ENCODE results near the gene PCBP3. TPM values are rescaled to one million over a fixed set of nuclear protein-coding genes. Genes with fewer than 3 reads are reported as not detected.

The PCBP3 gene
- total RNA-seq, 1 donor from 2014 or later, result 72.7 TPM

DNA sequence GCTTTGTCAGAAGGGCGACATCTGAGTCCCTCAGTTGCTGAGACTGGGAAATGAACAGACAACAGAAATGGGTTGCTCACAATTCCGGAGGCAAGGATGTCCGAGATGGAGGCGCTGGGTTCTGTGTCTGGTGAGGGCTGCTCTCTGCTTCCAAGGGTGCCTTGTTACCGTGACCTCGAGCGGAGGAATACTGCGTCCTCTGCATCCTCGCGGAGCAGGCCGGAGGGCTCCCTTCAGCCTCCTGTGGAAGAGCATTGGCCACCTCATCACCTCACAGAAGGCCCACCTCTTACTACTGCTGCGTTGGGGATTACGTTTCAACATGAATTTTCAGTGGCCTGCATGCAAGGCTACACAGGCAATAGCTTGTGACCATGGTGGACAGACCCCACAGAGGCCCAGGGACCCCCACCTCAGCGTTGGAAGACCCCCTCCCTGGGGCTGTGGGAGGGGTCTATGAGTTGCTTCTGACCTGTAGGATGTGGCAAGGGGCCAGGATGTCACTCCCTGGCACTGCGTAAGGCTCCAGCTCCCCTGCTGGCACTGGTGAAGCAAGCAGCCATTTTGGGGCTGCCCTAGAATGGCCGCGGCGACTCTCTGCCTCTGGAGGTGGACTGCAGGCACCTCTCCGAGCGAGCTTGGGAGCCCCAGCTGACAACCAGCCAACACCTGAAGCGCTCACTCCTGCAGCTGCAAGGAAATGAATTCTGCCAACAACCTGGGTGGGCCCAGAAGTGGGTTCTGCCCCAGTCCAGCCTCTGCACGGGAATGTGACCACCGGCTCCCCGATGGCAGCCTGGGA is 301.7 kb downstream of the PCBP3 start:
- peaks cover 7% of the 10 kb centered on the region for H3K27me3 Mint-ChIP-seq (ENCODE audit: unreplicated experiment)
- no peak overlapping the region for H3K4me3 Mint-ChIP-seq (ENCODE audit: unreplicated experiment)
- no peak overlapping the region for H3K27ac Mint-ChIP-seq (ENCODE audit: unreplicated experiment)
- DNase-seq, result no peak
- H3K4me1 Mint-ChIP-seq (ENCODE audit: low read depth, unreplicated experiment), result peaks cover 3% of the 10 kb centered on the region
- peaks cover 16% of the 10 kb centered on the region for H3K36me3 Mint-ChIP-seq (ENCODE audit: unreplicated experiment)
- peaks cover 19% of the 10 kb centered on the region for H3K9me3 Mint-ChIP-seq (ENCODE audit: unreplicated experiment)
- TF ChIP-seq, protein P1, sequence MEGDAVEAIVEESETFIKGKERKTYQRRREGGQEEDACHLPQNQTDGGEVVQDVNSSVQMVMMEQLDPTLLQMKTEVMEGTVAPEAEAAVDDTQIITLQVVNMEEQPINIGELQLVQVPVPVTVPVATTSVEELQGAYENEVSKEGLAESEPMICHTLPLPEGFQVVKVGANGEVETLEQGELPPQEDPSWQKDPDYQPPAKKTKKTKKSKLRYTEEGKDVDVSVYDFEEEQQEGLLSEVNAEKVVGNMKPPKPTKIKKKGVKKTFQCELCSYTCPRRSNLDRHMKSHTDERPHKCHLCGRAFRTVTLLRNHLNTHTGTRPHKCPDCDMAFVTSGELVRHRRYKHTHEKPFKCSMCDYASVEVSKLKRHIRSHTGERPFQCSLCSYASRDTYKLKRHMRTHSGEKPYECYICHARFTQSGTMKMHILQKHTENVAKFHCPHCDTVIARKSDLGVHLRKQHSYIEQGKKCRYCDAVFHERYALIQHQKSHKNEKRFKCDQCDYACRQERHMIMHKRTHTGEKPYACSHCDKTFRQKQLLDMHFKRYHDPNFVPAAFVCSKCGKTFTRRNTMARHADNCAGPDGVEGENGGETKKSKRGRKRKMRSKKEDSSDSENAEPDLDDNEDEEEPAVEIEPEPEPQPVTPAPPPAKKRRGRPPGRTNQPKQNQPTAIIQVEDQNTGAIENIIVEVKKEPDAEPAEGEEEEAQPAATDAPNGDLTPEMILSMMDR (IDR thresholded peaks at IDR 0.05; ENCODE audit: partially characterized antibody, unreplicated experiment), result no peak

DNA sequence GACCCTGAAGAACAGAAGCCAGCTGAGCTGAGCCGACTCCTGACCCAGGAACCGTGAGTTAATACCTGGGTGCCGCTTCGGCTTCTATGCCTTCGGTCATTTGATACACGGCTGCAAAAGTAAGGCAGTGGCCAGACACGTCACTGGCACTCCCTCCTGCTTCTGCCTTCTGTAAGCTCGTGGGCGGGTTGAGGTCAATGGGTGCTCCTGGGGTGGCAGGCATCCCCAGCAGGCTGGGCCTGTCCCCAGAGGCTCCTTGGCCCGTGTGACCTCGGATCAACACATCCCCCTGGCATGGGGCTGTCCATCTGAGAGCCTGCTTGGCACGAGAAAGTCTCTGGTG is 302.3 kb downstream of the PCBP3 start:
- H3K4me1 Mint-ChIP-seq (ENCODE audit: low read depth, unreplicated experiment), result peaks cover 3% of the 10 kb centered on the region
- H3K36me3 Mint-ChIP-seq (ENCODE audit: unreplicated experiment), result peaks cover 18% of the 10 kb centered on the region
- H3K9me3 Mint-ChIP-seq (ENCODE audit: unreplicated experiment), result peaks cover 19% of the 10 kb centered on the region
- H3K4me3 Mint-ChIP-seq (ENCODE audit: unreplicated experiment), result no peak overlapping the region
- no peak overlapping the region for H3K27ac Mint-ChIP-seq (ENCODE audit: unreplicated experiment)
- peaks cover 7% of the 10 kb centered on the region for H3K27me3 Mint-ChIP-seq (ENCODE audit: unreplicated experiment)
- no peak for DNase-seq
- TF ChIP-seq, protein P1 (IDR thresholded peaks at IDR 0.05; ENCODE audit: partially characterized antibody, unreplicated experiment), result no peak

DNA sequence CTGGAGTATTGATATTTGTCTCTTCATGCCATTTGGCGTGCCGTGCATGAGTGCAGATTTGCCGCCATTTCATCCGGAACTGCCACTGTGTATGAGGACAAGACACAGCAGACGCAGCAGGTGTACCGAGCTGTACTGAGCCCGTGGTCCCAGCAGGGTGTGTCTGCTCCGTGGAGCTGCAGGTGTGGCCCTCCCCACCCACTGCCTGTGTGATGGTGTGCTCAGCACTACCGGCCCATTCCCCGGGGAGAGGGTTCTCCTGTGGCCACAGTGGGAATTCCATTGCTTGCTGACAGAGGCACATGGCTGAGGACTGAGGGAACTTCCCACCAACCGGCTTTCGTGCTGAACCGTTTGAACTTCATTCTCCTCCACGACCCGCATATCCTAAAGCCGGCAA is 303.8 kb downstream of the PCBP3 start:
- TF ChIP-seq, protein P1 (IDR thresholded peaks at IDR 0.05; ENCODE audit: partially characterized antibody, unreplicated experiment), result no peak
- H3K9me3 Mint-ChIP-seq (ENCODE audit: unreplicated experiment), result peaks cover 15% of the 10 kb centered on the region
- peaks cover 3% of the 10 kb centered on the region for H3K4me1 Mint-ChIP-seq (ENCODE audit: low read depth, unreplicated experiment)
- peaks cover 7% of the 10 kb centered on the region for H3K27me3 Mint-ChIP-seq (ENCODE audit: unreplicated experiment)
- peaks cover 21% of the 10 kb centered on the region for H3K36me3 Mint-ChIP-seq (ENCODE audit: unreplicated experiment)
- no peak overlapping the region for H3K27ac Mint-ChIP-seq (ENCODE audit: unreplicated experiment)
- DNase-seq, result no peak
- no peak overlapping the region for H3K4me3 Mint-ChIP-seq (ENCODE audit: unreplicated experiment)

DNA sequence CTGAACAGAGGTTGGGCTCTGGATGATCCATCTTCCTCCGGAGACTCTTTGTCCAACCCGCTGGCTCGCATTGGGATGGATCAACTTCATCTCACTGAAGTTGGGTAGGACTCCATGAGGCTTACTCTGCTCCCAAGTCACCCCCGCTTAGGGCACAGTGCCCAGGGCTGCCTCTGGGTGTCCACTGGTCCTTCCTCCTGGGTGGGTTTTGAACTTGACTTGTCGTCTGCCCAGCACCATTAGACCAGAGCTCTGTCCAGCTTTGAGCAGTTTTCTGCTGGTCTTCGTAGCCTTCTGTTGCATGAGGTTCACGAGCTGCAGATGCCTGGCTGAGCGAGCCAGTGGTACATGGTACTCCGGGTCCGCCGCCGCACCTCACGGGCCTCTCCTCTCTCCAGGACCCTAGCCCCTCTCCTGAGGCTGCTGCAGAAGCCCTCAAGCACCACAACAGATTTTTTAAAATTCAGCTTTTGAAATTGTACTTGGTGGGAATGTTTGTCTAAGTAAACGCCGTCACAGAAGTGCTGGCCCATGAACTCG is 304.3 kb downstream of the PCBP3 start:
- Mint-ChIP-seq H3K4me3 (ENCODE audit: unreplicated experiment) (no peak overlapping the region), H3K27ac (ENCODE audit: unreplicated experiment) (no peak overlapping the region), H3K27me3 (ENCODE audit: unreplicated experiment) (peaks cover 3% of the 10 kb centered on the region)

More for the DNA sequence above, 304.3 kb downstream of the PCBP3 start:
- peaks cover 13% of the 10 kb centered on the region for H3K9me3 Mint-ChIP-seq (ENCODE audit: unreplicated experiment)
- H3K4me1 Mint-ChIP-seq (ENCODE audit: low read depth, unreplicated experiment), result peaks cover 3% of the 10 kb centered on the region
- H3K36me3 Mint-ChIP-seq (ENCODE audit: unreplicated experiment), result peaks cover 23% of the 10 kb centered on the region
- no peak for DNase-seq
- TF ChIP-seq, protein P1 (IDR thresholded peaks at IDR 0.05; ENCODE audit: partially characterized antibody, unreplicated experiment), result no peak
